HG02571 (cell line): ENCODE measurements around the gene MTREX.
A peak's percentile ranks its signal among the peaks of the same experiment; 100 is the strongest.

Experiments used
- ATAC-seq: cut with Tn5 transposase; IDR thresholded peaks from one replicate; pipeline ENCODE4 v1.9.1; 2021; ENCODE audit warnings: mild to moderate bottlenecking, moderate library complexity; ENCODE audit not compliant: unreplicated experiment

MTREX gene

DNA sequence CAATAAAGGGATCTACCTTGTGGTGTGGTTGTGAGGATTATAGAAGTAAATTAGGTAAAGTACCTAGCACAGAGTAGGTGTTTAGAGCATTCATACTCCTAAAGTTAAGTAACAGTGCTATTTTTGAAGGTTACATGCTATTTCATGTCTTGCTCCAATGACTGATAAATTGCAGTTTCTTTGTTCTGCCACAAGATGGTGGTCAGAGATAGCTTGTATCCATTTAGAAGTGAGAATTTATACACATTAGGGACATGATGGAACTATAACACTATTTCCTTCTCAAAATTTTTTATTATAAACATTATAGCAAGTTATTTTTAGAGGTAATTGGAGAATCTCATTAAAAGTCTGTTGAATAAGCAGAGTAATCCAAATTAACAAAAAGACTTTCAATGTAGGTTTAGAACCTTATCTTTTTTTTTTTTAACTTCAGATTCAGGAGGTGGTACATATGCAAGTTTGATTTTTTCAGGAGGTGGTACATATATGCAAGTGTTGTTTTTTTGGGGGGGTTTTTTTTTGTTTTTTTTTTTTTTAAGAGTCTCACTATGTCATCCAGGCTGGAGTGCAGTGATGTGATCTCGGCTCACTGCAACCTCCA is 17.1 kb downstream of the MTREX start:
- ATAC-seq, result no peak

DNA sequence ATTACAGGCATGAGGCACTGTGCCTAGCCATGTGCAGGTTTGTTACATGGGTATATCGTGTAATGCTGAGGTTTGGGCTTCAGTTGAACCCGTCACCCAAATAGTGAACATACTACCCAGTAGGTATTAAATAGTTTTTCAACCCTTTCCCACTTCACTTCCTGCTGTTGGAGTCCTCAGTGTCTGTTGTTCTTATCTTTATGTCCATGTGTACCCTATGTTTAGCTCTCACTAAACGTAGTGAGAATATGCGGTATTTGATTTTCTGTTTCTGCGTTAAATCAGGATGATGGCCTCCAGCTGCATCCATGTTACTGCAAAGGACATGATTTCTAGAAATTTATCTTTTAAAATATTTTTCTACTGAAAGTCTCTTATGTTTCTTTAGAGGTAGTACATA is 17.8 kb downstream of the MTREX start:
- no peak for ATAC-seq

DNA sequence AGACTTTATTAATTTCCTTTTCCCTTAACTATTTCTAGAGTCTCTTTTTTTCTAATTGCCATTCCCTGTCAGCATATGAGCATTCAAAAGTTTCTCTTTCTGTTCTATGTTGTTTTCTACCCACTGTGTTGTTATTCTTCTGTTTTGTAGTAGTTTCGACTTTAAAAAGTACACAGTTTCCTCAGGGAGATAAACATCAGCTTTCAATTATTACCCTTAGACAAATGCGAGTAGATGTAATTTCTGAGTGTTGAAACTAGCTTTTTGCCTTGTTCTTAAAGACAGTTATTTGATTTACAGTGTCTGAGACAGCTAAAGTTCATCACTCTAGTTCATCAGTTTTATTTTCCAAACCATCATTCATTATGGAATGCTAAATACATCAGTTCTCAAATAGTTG is 19.5 kb downstream of the MTREX start:
- no peak for ATAC-seq

DNA sequence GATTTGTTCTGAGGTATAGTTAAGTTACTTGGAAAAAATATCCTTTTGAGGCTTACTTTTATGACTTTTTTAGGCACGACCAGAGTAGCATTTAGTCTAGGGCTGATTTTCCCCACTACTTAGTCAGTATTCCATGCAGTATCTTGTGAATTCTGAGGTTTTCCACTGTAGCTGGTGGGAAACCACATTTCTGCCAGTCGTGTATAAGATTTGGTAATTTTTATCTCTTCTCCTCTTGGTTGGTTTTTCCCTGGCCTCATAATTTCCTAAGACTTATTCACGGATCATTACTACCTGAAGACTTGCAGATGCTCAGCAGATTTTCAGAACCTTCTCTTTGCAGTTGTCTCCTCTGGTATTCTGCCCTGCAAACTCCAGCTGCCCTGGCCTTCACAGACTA is 23.5 kb downstream of the MTREX start:
- ATAC-seq, result no peak

DNA sequence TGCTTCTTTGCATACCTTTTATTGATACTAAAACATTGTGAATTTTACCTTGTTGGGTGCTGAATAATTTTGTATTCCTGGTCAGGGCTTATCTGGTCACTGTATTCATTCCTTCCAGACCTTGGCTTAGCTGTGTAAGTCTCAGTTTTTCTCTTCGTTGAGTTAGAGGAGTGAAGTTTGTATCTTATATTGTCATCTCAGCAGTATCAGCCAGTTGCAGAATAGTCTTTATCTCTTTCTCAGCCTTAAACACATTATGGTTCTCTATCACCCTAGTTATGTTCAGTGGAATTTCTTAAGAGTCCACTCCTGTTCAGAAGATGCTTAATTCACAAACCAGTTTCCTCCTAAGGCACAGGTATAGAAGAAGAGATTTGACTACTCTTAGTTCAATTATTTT is 25.2 kb downstream of the MTREX start:
- ATAC-seq, result no peak

DNA sequence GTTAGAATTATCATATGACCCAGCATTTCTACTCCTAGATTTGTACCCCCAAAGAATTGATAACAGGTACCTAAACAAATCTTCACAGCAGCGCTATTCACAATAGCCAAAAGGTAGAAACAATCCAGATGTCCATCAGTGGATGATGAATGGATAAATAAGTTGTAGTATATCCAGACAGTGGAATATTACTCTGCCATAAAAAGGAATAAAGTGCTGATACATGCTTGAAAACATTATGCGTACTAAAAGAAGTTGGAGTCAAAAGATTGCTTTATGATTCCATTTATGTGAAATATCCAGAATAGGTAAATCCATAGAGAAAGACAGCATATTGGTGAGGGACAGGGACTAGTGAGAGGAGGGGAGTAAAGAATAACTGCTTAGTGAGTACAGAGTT is 26.0 kb downstream of the MTREX start:
- ATAC-seq, result no peak

DNA sequence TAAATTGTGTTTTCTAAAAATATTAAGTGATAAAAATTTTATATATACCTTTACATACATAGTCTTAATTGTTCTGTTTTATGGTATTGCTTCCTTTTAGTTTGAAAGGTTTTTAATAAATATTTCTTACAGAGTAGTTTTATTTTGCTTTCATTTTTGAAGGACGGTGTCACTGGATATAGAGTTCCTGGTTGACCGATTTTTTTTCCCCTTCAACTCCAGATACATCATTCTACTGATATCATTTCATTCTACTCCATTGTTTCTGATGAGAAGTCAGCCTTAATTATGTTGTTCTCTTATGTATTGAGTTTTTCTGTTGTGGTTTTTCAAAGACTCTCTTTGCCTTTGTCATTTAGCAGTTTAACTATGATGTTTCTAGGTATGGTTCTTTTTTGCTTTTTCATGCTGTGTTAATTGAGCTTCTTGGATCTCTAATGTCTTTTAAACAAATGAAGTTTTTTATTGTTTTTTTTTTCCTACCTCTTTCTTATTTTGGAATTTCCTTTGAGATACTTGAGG is 30.4 kb downstream of the MTREX start:
- no peak for ATAC-seq

DNA sequence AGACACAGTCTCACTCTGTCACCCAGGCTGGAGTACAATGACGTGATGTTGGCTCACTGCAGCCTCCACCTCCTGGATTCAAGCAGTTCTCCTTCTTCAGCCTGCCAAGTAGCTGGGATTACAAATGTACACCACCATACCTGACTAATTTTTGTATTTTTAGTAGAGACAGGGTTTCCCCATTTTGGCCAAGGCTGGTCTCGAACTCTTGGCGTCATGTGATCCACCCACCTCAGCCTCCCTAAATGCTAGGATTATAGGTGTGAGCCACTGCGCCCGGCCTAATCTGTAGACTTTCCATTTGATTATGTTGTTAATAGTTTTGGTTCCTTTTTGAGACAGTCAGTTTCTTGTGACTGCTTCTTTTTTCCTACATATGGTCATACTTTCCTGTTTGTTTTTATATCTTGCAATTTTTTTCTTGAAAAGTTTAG is 31.0 kb downstream of the MTREX start:
- peak; percentile 56 for ATAC-seq

DNA sequence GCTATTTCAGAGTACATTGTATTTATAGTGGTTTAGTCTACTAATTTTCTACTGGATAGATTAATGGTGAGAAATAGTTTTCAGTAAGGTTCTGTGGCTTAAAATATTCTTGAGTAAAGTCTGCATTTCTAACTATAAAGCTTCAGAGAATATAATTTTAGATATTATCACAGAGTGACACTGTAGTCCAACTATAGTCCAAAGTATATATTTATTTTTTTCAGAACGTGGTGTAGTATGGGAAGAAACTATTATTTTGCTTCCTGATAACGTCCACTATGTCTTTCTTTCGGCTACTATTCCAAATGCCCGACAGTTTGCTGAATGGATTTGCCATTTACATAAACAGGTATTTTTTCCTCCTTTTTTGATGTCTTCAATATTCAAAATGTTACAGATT is 35.3 kb downstream of the MTREX start:
- ATAC-seq, result no peak

DNA sequence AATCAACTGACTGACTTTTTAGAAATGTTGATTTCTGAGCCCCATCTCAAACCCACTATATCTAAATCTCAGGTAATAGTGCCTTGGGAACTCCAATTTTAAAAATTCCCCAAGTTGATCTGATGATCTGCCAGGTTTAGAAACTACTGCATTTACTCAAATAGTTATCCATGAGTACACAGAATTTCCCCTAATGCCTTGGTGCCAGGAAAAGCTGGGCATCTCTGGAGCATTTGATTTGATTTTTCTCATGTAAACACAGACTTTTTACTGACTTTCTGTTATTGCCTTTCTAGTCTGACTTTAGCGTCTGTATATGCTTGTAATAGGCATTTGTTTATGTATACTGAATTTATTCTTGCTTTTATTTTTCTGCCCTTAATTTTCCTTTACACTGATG is 35.8 kb downstream of the MTREX start:
- no peak for ATAC-seq

DNA sequence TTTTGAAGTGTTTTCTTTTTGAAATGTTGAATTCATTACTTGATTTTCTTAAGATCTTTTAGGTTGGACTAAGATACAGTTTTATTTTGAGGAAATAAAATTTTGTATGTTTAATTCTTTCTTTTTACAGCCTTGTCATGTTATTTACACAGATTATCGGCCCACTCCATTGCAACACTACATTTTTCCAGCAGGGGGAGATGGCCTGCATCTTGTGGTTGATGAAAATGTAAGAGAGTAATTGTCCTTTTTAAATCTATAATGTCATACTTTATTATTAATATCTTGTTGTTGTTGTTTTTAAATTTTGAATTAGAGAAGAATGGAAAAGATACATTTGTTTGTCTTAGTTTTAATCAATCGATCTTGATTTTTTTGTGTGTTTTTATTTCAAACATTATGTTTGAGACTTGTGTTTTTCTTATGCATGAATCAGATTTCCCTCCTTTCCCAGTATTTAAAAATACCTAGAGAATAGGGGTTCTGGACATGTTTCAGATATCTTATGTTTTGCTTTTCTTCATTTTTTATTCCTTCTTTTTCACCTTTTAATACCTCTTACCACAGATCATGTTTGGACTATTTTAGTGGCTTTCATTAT is 36.7 kb downstream of the MTREX start:
- ATAC-seq, result no peak

DNA sequence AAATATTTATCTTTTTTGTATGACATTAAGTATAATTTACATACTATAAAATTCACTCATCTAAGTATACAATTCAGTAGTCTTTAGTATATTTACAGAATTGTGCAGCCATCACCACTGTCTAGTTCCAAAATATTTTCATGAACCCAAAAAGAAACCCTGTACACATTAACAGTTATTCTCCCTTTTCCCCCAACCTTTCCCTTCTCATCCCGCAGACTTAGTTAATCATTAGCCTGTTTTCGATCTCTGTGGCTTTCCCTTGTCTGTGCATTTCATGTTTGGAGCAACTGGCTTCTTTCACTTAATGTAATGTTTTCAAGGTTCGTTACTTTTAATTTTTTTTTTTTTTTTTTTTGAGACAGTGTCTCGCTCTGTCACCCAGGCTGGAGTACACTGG is 37.5 kb downstream of the MTREX start:
- ATAC-seq, result no peak

DNA sequence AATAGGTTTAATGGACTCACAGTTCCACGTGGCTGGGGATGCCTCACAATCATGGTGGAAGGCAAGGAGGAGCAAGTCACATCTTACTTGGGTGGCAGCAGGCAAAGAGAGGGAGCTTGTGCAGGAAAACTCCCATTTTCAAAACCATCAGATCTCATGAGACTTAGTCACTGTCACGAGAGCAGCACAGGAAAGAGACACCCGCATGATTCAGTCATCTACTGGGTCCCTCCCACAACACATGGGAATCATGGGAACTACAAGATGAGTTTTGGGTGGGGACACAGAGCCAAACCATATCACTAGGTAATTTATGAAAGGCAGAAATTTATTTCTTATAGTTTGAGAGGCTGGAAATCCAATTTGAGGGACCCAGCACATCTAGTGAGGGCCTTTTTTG is 40.0 kb downstream of the MTREX start:
- no peak for ATAC-seq

DNA sequence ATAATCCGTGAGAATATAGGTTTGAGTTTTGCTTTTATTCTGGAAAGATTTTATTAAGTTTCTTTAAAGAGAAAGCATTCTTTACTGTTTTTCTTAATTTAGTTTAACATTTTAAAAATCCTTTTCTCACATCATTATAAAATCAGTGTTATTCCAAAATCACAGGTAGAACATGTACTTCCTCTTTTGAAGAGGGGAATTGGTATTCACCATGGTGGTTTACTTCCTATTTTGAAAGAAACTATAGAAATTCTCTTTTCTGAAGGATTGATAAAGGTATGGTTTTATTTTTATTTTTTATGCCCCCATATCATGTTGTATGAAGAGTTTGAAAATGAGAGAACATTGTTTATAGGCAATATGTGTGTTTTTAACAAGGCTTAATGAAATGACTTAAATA is 43.0 kb downstream of the MTREX start:
- no peak for ATAC-seq

DNA sequence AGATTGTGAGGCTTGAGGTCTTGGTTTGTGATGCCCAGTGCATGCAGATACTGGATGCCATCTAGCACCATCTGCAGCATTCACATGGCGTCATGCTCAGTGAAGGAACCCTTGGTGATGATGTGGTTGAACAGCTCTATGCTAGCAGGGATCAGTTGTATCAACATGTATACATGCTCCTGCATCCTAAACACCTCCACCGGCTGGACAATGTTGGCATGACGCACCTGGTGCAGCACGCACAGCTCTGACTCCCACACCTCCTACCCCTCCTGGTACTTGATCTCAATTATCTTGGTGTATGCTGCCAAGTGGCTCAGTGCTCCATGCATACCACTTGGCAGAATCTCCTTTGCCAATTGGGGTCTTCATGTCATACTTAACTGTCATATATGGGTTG is 49.1 kb downstream of the MTREX start:
- ATAC-seq, result no peak

DNA sequence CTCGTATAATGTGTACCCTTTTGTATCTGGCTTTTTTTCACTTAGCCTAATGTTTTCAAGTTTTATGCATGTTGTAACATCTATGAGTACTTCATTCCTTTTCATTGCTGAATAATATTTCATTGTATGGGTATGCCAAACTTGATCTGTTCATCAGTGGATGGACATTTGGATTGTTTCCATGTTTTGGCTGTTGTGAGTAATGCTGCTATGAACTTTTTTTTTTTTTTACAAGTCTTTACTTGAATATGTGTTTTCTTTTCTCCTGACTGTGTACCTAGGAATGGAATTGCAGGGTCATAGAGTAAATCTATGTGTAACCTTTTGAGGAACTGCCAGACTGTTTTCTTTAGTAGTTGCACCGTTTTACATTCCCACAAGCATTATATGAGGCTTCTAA is 52.4 kb downstream of the MTREX start:
- ATAC-seq, result no peak

DNA sequence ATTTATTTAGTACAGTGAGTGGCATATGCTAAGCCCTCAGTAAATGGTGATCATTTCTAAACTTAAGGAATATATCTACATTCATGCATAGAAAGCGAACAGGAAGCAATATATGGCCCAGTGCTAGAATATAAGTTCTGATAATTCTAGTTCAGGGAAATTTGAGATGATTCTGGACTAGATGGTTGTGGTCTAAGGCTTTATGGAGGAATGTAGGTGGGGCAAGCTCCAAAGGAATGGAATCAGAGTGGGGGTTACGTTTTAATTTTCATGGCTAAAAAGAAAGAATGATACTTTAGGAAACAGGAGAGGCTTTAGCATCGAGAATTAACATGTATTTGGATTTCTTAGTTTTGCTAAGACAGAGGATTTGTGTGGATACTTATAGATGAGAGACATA is 56.1 kb downstream of the MTREX start:
- no peak for ATAC-seq

DNA sequence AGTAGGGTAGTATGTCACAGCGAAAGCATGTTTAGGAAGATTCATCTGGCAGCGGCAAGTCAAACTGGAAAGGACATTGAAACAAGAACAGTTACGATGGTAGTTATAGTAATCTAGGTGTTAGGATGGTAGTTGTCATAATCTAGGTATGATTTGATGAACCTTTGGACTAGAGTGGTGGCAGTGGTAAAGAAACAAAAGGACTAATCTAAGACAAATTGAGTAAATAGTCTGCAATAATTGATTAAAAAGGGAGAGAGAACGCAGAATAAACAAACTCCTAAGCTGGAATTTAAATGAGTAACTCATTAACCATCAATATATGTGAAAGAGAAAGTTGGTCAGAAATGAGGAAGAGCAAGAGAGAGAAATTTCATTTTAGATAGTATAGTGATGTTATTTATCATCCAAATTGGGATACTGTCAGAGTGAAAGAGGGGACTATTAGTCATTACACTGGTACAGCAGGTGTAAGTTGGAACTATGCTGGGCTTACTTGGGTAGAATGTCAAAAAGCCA is 56.8 kb downstream of the MTREX start:
- peak; percentile 90 for ATAC-seq

DNA sequence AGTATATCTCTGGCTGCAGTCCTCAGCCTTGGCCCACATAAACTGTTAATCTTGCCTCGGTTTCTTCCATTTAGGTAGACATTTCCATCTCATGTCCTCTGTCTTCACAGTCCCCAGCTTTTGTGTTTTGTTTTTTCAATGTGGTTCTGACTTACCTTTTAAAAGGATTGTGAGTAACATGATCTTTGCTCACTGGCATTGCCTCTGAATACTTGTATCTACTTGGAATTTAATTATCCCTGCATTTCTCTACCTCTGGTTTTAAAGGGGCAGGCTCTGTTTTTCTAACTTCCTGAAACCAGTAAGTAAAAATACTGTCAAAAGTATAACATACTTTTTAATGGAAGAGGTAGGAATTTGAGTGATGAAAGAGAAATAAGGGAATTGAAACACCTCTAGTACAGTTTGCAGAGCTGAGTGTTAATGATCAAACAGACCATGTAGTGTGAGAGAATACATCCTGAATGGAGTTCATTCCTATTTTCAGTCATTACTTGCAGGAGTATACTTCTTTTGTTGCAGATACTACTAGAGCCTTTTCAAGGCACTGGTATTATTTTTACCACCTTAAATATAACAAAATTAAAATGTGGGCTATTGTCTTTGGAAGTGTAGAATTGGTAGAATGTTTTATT is 62.6 kb downstream of the MTREX start:
- ATAC-seq, result no peak

DNA sequence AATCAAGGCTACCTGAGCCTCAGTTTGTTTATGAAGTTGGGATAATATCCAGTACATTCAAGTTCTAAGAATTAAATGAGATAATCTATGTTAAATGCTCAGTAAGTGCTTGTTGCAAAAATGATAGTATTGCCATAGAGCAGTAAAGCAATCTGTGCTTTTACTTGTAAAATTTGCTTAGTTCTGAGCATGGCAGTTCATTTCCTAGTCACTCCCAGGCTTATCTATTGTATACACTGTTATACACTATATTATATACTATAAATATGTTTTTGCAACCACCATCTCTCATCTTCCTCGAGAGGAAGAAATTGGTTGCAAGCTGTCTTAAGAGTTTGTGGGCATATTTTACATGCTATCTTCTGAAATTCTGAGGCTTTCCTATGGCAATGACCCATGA is 63.4 kb downstream of the MTREX start:
- ATAC-seq, result no peak

DNA sequence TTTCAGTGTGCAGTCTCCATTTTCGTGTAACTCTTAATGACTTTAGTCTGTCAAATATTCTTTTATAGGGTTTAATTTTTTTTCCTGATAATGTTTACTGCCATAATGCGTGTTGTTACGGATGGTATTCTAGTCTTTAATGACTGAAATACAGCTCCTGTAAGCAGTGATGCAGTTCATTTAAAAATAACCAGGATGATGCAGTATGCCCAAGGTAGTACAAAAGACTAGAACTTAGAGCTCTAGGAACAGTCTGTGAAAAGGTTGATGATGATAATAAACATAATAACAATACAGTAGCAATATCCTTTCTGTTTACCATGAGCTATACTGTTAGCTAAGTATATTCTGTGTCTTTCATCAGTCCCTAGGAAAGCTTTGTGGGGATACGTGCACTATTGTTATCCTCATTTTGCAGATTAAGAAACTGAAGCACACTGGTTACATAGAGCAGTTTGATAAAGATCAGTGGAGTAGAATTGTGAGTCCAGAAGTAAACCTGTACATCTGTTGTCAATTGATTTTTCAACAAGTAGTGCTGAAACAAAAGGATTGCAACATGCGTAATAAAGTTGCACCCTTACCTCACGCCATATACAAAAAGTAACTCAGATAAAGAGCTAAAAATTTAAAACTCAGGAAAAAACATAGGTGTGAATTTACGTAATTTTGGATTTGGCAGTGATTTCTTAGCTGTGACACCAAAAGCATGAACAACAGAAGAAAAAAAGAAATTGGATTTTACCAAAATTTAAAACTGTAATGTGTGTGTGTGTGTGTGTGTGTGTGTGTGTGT is 64.5 kb downstream of the MTREX start:
- no peak for ATAC-seq
